ENCODE measurements around the gene MAN2A2.

Gene MAN2A2

DNA sequence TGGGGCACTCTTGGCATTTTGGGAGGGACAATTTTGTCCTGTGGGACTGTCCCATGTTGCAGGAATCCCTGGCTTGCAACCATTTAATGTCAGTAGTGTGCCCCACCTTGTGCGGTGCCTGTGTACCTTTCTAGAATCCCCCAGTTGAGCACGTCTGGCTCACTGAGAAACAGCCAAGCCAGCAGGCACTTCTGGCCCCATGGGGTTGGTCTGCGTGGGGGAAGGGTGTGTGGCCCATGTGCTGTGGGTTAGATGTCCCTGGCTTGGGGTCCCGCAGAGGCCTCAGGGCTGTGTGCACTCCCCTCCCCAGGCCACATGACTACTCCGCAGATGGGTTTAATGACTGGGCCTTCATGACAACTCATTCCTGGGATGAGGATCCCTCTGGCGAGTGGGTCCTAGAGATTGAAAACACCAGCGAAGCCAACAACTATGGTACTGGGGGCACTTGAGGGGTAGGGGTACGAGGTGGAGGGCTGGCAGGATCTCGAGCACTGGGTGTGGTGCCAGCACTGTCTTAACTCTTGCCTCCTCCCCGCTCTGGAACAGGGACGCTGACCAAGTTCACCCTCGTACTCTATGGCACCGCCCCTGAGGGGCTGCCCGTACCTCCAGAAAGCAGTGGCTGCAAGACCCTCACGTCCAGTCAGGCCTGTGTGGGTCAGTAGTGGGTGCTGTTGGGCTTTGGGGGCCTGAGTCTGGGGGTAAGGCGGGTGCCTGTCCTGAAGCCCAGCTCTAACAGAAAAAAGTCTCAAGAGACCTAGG lies 22.5 kb upstream of the MAN2A2 start:
- Histone ChIP-seq H3K79me2 (ENCODE audit: control insufficient read depth, low read length) (peaks cover 6% of the 10 kb centered on the region; the same call in 1 of the 2 replicates), H4K20me1 (ENCODE audit: control insufficient read depth, insufficient read depth, low read depth, low read length) (no peaks in the 10 kb centered on the region), H3F3A (ENCODE audit: control insufficient read depth, insufficient read depth) (peaks cover 4% of the 10 kb centered on the region), H3K4me1 (ENCODE audit: control insufficient read depth, low read length) (peaks cover 26% of the 10 kb centered on the region), H3K27me3 (ENCODE audit: control insufficient read depth, low read length) (no peaks in the 10 kb centered on the region), H3K9me3 (ENCODE audit: control insufficient read depth, insufficient read depth, low read length) (no peaks in the 10 kb centered on the region), H3K27ac (ENCODE audit: low read depth, low read length) (no peak overlapping the region), H3K4me3 (ENCODE audit: low read length) (no peak overlapping the region), H3K4me2 (ENCODE audit: low read length) (no peak overlapping the region), H3K9me2 (replicated peaks; ENCODE audit: control insufficient read depth, low read length) (no peaks in the 10 kb centered on the region), H3K36me3 (ENCODE audit: control insufficient read depth, low read length) (peaks cover 36% of the 10 kb centered on the region)
- TF ChIP-seq EZH2phosphoT487 (IDR thresholded peaks at IDR 0.05; ENCODE audit: borderline replicate concordance, low read length) (no peak), CTCF (IDR thresholded peaks at IDR 0.05; ENCODE audit: low read depth, low read length, poor library complexity, severe bottlenecking) (no peak)

GRCh38 chr15:90881181-90881977 lies 21.7 kb upstream of the MAN2A2 start:
- peaks cover 6% of the 10 kb centered on the region; the same call in 1 of the 2 replicates for H3K79me2 ChIP-seq (ENCODE audit: control insufficient read depth, low read length)
- H3K36me3 ChIP-seq (ENCODE audit: control insufficient read depth, low read length): peaks cover 34% of the 10 kb centered on the region
- H3K9me3 ChIP-seq (ENCODE audit: control insufficient read depth, insufficient read depth, low read length): no peaks in the 10 kb centered on the region
- peaks cover 4% of the 10 kb centered on the region for H3F3A ChIP-seq (ENCODE audit: control insufficient read depth, insufficient read depth)
- TF ChIP-seq EZH2phosphoT487 (IDR thresholded peaks at IDR 0.05; ENCODE audit: borderline replicate concordance, low read length) (no peak), CTCF (IDR thresholded peaks at IDR 0.05; ENCODE audit: low read depth, low read length, poor library complexity, severe bottlenecking) (no peak)
- H3K4me2 ChIP-seq (ENCODE audit: low read length): no peak overlapping the region
- H3K27me3 ChIP-seq (ENCODE audit: control insufficient read depth, low read length): no peaks in the 10 kb centered on the region
- peaks cover 35% of the 10 kb centered on the region for H3K4me1 ChIP-seq (ENCODE audit: control insufficient read depth, low read length)
- H3K9me2 ChIP-seq (replicated peaks; ENCODE audit: control insufficient read depth, low read length): no peaks in the 10 kb centered on the region
- H3K27ac ChIP-seq (ENCODE audit: low read depth, low read length): no peak overlapping the region
- no peaks in the 10 kb centered on the region for H4K20me1 ChIP-seq (ENCODE audit: control insufficient read depth, insufficient read depth, low read depth, low read length)
- no peak overlapping the region for H3K4me3 ChIP-seq (ENCODE audit: low read length)

GRCh38 chr15:90881978-90882721 lies 21.0 kb upstream of the MAN2A2 start:
- H3K27ac ChIP-seq (ENCODE audit: low read depth, low read length): no peak overlapping the region
- H3K4me1 ChIP-seq (ENCODE audit: control insufficient read depth, low read length): peaks cover 35% of the 10 kb centered on the region
- no peaks in the 10 kb centered on the region for H3K9me2 ChIP-seq (replicated peaks; ENCODE audit: control insufficient read depth, low read length)
- H3K4me3 ChIP-seq (ENCODE audit: low read length): no peak overlapping the region
- H3K9me3 ChIP-seq (ENCODE audit: control insufficient read depth, insufficient read depth, low read length): no peaks in the 10 kb centered on the region
- peaks cover 31% of the 10 kb centered on the region for H3K36me3 ChIP-seq (ENCODE audit: control insufficient read depth, low read length)
- H4K20me1 ChIP-seq (ENCODE audit: control insufficient read depth, insufficient read depth, low read depth, low read length): no peaks in the 10 kb centered on the region
- H3K4me2 ChIP-seq (ENCODE audit: low read length): no peak overlapping the region
- no peaks in the 10 kb centered on the region for H3K27me3 ChIP-seq (ENCODE audit: control insufficient read depth, low read length)
- TF ChIP-seq CTCF (IDR thresholded peaks at IDR 0.05; ENCODE audit: low read depth, low read length, poor library complexity, severe bottlenecking): no peak
- no peak for TF ChIP-seq EZH2phosphoT487 (IDR thresholded peaks at IDR 0.05; ENCODE audit: borderline replicate concordance, low read length)
- H3K79me2 ChIP-seq (ENCODE audit: control insufficient read depth, low read length): peaks cover 6% of the 10 kb centered on the region; the same call in 1 of the 2 replicates
- H3F3A ChIP-seq (ENCODE audit: control insufficient read depth, insufficient read depth): peaks cover 4% of the 10 kb centered on the region

Measured in DOHH2 (cell line).